Measurements from ENCODE around the gene CATSPERZ. TPM values are rescaled to one million over a fixed set of nuclear protein-coding genes. Genes with fewer than 3 reads are reported as not detected.

CATSPERZ gene
- total RNA-seq, 1 donor from 2014 or later: not detected

DNA sequence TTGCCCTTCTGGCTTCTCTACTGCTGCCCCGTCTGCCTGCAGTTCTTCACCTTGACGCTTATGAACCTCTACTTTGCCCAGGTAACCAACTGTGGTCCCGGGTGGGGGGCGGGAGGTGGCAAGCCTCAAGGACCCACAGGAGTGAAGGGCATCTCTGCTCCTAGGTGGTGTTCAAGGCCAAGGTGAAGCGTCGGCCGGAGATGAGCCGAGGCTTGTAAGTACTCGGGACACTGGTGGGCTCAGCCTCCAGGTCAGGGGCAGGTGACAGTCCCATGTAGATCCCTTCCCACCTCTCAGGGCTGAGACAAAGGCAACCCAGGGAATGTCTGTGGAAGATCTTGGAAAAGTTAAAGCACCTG, 13.4 kb upstream of the CATSPERZ start:
- Mint-ChIP-seq H3K27ac (peak overlapping the region; percentile 73), H3K4me1 (peaks cover 17% of the 10 kb centered on the region), H3K36me3 (peaks cover 11% of the 10 kb centered on the region), H3K9me3 (no peaks in the 10 kb centered on the region), H3K4me3 (peak overlapping the region; percentile 72), H3K27me3 (ENCODE audit: low read depth) (peaks cover 24% of the 10 kb centered on the region)
- TF ChIP-seq, protein P1, sequence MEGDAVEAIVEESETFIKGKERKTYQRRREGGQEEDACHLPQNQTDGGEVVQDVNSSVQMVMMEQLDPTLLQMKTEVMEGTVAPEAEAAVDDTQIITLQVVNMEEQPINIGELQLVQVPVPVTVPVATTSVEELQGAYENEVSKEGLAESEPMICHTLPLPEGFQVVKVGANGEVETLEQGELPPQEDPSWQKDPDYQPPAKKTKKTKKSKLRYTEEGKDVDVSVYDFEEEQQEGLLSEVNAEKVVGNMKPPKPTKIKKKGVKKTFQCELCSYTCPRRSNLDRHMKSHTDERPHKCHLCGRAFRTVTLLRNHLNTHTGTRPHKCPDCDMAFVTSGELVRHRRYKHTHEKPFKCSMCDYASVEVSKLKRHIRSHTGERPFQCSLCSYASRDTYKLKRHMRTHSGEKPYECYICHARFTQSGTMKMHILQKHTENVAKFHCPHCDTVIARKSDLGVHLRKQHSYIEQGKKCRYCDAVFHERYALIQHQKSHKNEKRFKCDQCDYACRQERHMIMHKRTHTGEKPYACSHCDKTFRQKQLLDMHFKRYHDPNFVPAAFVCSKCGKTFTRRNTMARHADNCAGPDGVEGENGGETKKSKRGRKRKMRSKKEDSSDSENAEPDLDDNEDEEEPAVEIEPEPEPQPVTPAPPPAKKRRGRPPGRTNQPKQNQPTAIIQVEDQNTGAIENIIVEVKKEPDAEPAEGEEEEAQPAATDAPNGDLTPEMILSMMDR (IDR thresholded peaks at IDR 0.05; ENCODE audit: unreplicated experiment): no peak
- DNase-seq (ENCODE audit: low spot score in 2 of 2, unreplicated experiment in 2 of 2): no peak

DNA sequence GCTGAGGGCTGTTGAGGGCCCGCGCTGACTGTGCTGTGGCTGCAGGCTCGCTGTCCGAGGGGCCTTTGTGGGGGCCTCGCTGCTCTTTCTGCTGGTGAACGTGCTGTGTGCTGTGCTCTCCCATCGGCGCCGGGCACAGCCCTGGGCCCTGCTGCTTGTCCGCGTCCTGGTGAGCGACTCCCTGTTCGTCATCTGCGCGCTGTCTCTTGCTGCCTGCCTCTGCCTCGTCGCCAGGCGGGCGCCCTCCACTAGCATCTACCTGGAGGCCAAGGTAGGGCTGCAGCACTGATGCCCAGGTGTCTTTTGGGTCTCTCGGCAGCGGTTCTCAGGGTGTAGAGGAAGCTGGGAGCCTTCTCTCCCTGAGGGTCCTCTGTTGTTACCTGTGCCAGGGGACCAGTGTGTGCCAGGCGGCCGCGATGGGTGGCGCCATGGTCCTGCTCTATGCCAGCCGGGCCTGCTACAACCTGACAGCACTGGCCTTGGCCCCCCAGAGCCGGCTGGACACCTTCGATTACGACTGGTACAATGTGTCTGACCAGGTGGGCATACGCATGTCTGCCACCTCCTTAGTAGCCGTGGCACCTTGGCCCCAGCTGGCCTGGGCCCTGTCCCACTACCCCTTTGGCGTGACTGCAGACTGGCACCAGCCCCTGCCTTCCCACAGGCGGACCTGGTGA, 12.3 kb upstream of the CATSPERZ start:
- H3K36me3 Mint-ChIP-seq: peaks cover 8% of the 10 kb centered on the region
- DNase-seq (ENCODE audit: low spot score in 2 of 2, unreplicated experiment in 2 of 2): no peak
- peaks cover 30% of the 10 kb centered on the region for H3K27me3 Mint-ChIP-seq (ENCODE audit: low read depth)
- H3K27ac Mint-ChIP-seq: no peak overlapping the region
- H3K4me3 Mint-ChIP-seq: peak overlapping the region; percentile 45
- peaks cover 19% of the 10 kb centered on the region for H3K4me1 Mint-ChIP-seq
- no peaks in the 10 kb centered on the region for H3K9me3 Mint-ChIP-seq
- TF ChIP-seq, protein P1 (IDR thresholded peaks at IDR 0.05; ENCODE audit: unreplicated experiment): no peak

DNA sequence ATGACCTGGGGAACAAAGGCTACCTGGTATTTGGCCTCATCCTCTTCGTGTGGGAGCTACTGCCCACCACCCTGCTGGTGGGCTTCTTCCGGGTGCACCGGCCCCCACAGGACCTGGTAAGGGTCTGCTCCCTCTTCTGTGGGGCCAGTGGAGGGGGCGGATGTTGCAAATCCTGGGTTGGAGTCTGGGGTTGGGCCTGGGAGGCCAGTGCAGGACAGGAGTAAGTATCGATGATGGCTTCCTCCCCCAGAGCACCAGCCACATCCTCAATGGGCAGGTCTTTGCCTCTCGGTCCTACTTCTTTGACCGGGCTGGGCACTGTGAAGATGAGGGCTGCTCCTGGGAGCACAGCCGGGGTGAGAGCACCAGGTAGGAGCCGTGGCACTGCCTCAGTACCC, 11.8 kb upstream of the CATSPERZ start:
- Mint-ChIP-seq H3K9me3 (no peaks in the 10 kb centered on the region), H3K36me3 (peaks cover 8% of the 10 kb centered on the region), H3K4me1 (peaks cover 18% of the 10 kb centered on the region), H3K4me3 (no peak overlapping the region), H3K27ac (no peak overlapping the region), H3K27me3 (ENCODE audit: low read depth) (peaks cover 36% of the 10 kb centered on the region)
- TF ChIP-seq, protein P1 (IDR thresholded peaks at IDR 0.05; ENCODE audit: unreplicated experiment): no peak
- DNase-seq (ENCODE audit: low spot score in 2 of 2, unreplicated experiment in 2 of 2): no peak

DNA sequence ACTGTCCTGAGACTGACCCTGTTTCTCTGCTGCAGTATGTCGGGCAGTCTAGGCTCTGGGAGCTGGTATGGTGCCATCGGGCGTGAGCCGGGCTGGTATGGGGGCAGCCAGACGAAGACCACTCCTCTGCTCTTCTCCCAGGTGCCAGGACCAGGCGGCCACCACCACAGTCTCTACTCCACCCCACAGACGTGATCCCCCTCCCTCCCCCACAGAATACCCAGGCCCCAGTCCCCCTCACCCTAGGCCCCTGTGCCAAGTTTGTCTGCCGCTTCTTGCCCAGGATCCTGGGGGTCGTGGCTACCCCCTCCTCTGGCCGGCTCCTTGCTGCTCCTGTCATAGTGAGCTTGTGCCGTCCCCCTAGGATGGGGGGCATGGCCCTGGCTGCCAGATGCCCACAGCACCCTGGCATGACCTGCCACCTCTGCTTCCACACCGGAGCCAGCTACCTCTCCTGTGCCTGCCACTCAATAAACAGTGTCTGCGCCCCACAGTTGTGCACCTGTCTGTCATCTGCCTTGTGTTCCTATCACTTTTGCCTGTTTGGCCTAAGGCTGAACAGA, 11.1 kb upstream of the CATSPERZ start:
- Mint-ChIP-seq H3K36me3 (peaks cover 8% of the 10 kb centered on the region), H3K27ac (no peak overlapping the region), H3K9me3 (no peaks in the 10 kb centered on the region), H3K27me3 (ENCODE audit: low read depth) (peaks cover 43% of the 10 kb centered on the region), H3K4me1 (peaks cover 18% of the 10 kb centered on the region), H3K4me3 (no peak overlapping the region)
- TF ChIP-seq, protein P1 (IDR thresholded peaks at IDR 0.05; ENCODE audit: unreplicated experiment): no peak
- DNase-seq (ENCODE audit: low spot score in 2 of 2, unreplicated experiment in 2 of 2): no peak

DNA sequence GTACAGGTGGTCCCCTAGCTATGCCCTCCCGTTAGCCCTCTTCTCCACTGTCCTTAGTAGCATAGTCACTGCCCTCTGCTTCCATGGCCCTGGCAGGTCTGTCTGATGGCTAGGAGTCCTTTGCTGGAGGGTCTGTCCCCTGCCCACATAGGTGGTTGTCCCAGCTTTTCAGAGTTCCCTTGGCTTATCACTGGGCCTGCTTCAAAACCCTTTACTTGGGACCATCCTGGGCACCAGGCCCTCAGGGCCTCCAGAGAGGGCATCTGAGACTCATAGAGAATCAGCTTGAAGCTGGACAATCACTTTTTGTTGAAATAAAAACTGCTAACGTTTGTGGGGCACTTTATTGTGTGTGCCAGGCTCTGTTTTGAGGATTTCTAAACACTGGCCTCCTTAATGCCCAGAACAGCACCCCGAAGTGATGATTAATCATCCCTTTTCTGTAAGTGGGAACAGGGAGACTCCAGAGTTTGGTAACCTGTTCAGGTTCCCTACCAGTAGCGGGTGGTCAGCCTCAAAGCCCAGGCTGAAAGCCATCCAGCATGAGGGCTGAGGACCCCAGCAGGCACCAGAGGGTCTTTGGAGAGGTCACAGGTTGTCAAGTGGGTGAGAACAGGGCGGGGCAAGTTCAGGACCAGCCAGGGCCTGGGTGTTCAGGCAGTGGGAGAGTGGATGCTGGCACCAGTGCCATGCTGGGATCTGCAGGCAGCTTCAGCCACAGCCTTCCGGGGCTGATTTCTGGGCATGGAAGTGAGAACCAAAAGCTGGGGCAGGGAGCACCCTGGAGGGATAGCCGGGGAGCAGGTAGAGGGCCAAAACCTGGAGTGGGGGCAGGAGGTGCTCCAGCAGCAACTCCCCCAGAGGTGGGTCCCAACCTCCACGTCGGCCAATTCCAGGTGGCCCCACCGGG, 9.6 kb upstream of the CATSPERZ start:
- H3K4me1 Mint-ChIP-seq: peaks cover 18% of the 10 kb centered on the region
- H3K36me3 Mint-ChIP-seq: peaks cover 8% of the 10 kb centered on the region
- no peaks in the 10 kb centered on the region for H3K9me3 Mint-ChIP-seq
- DNase-seq (ENCODE audit: low spot score in 2 of 2, unreplicated experiment in 2 of 2): no peak
- TF ChIP-seq, protein P1 (IDR thresholded peaks at IDR 0.05; ENCODE audit: unreplicated experiment): no peak
- H3K27me3 Mint-ChIP-seq (ENCODE audit: low read depth): peaks cover 58% of the 10 kb centered on the region
- H3K4me3 Mint-ChIP-seq: peak overlapping the region; percentile 70
- H3K27ac Mint-ChIP-seq: no peak overlapping the region
